ENCODE results near the gene GCNT2. TPM values are rescaled to one million over a fixed set of nuclear protein-coding genes. Genes with fewer than 3 reads are reported as not detected.

The GCNT2 gene
- total and polyA plus RNA-seq, 2 of the 8 experiments (the other 6 are each of a cell fraction or from before 2014, with no cell fraction given): 19.3 to 52.5 TPM

GRCh38 chr6:10618409-10618808 is 97.3 kb downstream of the GCNT2 start:
- Histone ChIP-seq H2BK20ac (ENCODE audit: low read length) (no peak overlapping the region), H2BK12ac (ENCODE audit: low read depth, low read length) (no peak overlapping the region), H3K4ac (replicated peaks; ENCODE audit: insufficient read length, low read depth, low read length) (no peak overlapping the region), H3K79me1 (ENCODE audit: low read depth, low read length) (peaks cover 7% of the 10 kb centered on the region), H4K5ac (ENCODE audit: insufficient read length, low read depth, low read length) (no peak overlapping the region), H3K14ac (ENCODE audit: insufficient read length) (no peak overlapping the region), H2BK15ac (ENCODE audit: low read length) (no peak overlapping the region), H4K91ac (replicated peaks; ENCODE audit: insufficient read length, low read length) (no peak overlapping the region), H2BK120ac (replicated peaks; ENCODE audit: low read depth, low read length) (no peak overlapping the region), H3K36me3 (ENCODE audit: control insufficient read depth in 2 of 4, insufficient read depth in 4 of 4, low read length in 3 of 4) (peaks cover under 1 to 35% (median 16%) of the 10 kb centered on the region in 4 experiments; a peak in 6 of 8 replicates), H3K23ac (ENCODE audit: insufficient read length) (no peak overlapping the region), H4K8ac (ENCODE audit: extremely low read depth, insufficient read depth, low read length) (no peak overlapping the region), H2AFZ (ENCODE audit: low read length) (no peak overlapping the region), H3K4me1 (replicated peaks in 1 of 4; ENCODE audit: control insufficient read depth in 3 of 4, insufficient read depth in 4 of 4, low read length in 3 of 4) (peaks cover 0 to 5% (median 0%) of the 10 kb centered on the region in 4 experiments; a peak in 3 of 7 replicates), H2BK5ac (ENCODE audit: low read depth, low read length) (no peak overlapping the region), H3K23me2 (ENCODE audit: low read depth, low read length) (no peaks in the 10 kb centered on the region), H3K27me3 (replicated peaks in 1 of 4; ENCODE audit: control insufficient read depth in 3 of 4, extremely low read depth in 1 of 4, insufficient read depth in 3 of 4, low read length in 3 of 4) (no peaks in the 10 kb centered on the region), H3K4me3 (ENCODE audit: extremely low read depth in 1 of 4, insufficient read depth in 2 of 4, low read depth in 3 of 4, low read length in 4 of 4) (no peak overlapping the region), H3K4me2 (ENCODE audit: insufficient read depth in 1 of 2, low read depth in 2 of 2, low read length in 2 of 2) (no peak overlapping the region), H3K27ac (ENCODE audit: low read depth, low read length) (no peak overlapping the region), H3K18ac (ENCODE audit: extremely low read depth, low read length) (no peak overlapping the region), H3K9me3 (ENCODE audit: insufficient read depth in 2 of 2, low read depth in 1 of 2, low read length in 1 of 2) (peaks cover 0 to 2% of the 10 kb centered on the region in 2 experiments; a peak in 1 of 4 replicates), H3K9ac (replicated peaks in 1 of 4; ENCODE audit: extremely low read depth in 1 of 4, low read depth in 3 of 4, low read length in 3 of 4) (no peak overlapping the region), H3K79me2 (ENCODE audit: control insufficient read depth in 1 of 2, insufficient read depth in 2 of 2, low read length in 2 of 2) (peaks cover 7 to 61% of the 10 kb centered on the region in 2 experiments), H4K20me1 (replicated peaks in 1 of 2; ENCODE audit: control insufficient read depth in 1 of 2, insufficient read depth in 2 of 2, low read length in 2 of 2) (peaks cover under 1 to 7% of the 10 kb centered on the region in 2 experiments), H2AK5ac (ENCODE audit: low read depth, low read length) (no peak overlapping the region), H3K56ac (replicated peaks; ENCODE audit: insufficient read length, low read depth, low read length) (no peak overlapping the region)
- 99% methylated on average over 3 of the region's 3 CpGs; no CpG with 5 or more reads in 1 of the 2 experiments for WGBS, 2 experiments (ENCODE audit: extremely low coverage in 1 of 2, insufficient coverage in 1 of 2, insufficient read length in 1 of 2, insufficient replicate concordance in 2 of 2, low coverage in 1 of 2, low lambda C conversion rate in 2 of 2, missing lambda C conversion rate in 1 of 2)
- ChIA-PET POLR2A (ENCODE audit: partially characterized antibody) (interaction anchor here (1.8 kb wide), 1 partner anchor 8 kb away, joined by 5 read pairs; no protein-coding TSS in a partner anchor), CTCF (ENCODE audit: partially characterized antibody) (interaction anchor here (1.5 kb wide), 1 partner anchor 108 kb away, joined by 5 read pairs; no protein-coding TSS in a partner anchor)
- no peak for DNase-seq (ENCODE audit: low read depth in 1 of 2, low spot score in 2 of 2)
- FAIRE-seq: no peak
- TF ChIP-seq SIX5 (IDR thresholded peaks at IDR 0.05; ENCODE audit: low read depth, low read length) (no peak), HDAC6 (IDR thresholded peaks at IDR 0.05; ENCODE audit: low read depth, low read length) (no peak), RNF2 (IDR thresholded peaks at IDR 0.05; ENCODE audit: borderline replicate concordance, low read depth, low read length, missing control alignments, poor library complexity, severe bottlenecking) (no peak), KDM5A (IDR thresholded peaks at IDR 0.05; ENCODE audit: low read length) (no peak), PHF8 (conservative IDR thresholded peaks at IDR 0.05; ENCODE audit: low read depth, low read length) (no peak), ZNF274 (IDR thresholded peaks at IDR 0.05; ENCODE audit: borderline replicate concordance, extremely low read depth, low read length) (no peak), YY1 (IDR thresholded peaks at IDR 0.05; ENCODE audit: low read depth, low read length) (no peak), CHD2 (IDR thresholded peaks at IDR 0.05; ENCODE audit: low read length) (no peak)
